Tibial nerve (tissue), 4 donors: Measurements from ENCODE around the gene KRTAP5-5. TPM values are rescaled to one million over a fixed set of nuclear protein-coding genes. Genes with fewer than 3 reads are reported as not detected.
"Not testable (repeated sequence)": the region's sequence is repeated elsewhere in the genome, so short reads cannot be mapped to it uniquely, and the experiment has no call there.

Source experiments
- DNase-seq, 2 donors: peaks; one replicate each; pipeline ENCODE4 v3.0.0-alpha.2; 2019; ENCODE audit warnings: low spot score in 2 of 2
- H3K27ac ChIP-seq, 4 donors: fragments of 200-600 bp; sonication (generic) in 3 of 4; one replicate each; pipeline ENCODE4 v1.5.1; 2017 to 2019; ENCODE audit warnings: mild to moderate bottlenecking in 1 of 4
- H3K27me3 ChIP-seq, 2 donors: fragments of 200-600 bp; sonication (generic) in 1 of 2; one replicate each; pipeline versions ENCODE4 v1.5.1 to v1.6.0; 2017 to 2019
- H3K36me3 ChIP-seq, 3 donors: fragments of 200-600 bp; sonication (generic); one replicate each; pipeline ENCODE4 v1.5.1; 2018 to 2019
- H3K4me1 ChIP-seq, 4 donors: fragments of 200-600 bp; sonication (generic) in 3 of 4; one replicate each; pipeline ENCODE4 v1.5.1; 2017 to 2019
- H3K4me3 ChIP-seq, 4 donors: fragments of 200-600 bp; sonication (generic) in 3 of 4; one replicate each; pipeline ENCODE4 v1.5.1; 2017 to 2019; ENCODE audit warnings: mild to moderate bottlenecking in 1 of 4, moderate library complexity in 1 of 4
- H3K9me3 ChIP-seq, 4 donors: fragments of 200-600 bp; sonication (generic) in 3 of 4; one replicate each; pipeline ENCODE4 v1.5.1; 2017 to 2019
- EP300 ChIP-seq, 2 donors: sonication (generic); formaldehyde crosslinking; IDR thresholded peaks; one replicate each; pipeline ENCODE4 v1.6.1; 2017; ENCODE audit warnings: antibody characterized with exemption in 2 of 2, mild to moderate bottlenecking in 1 of 2
- POLR2A ChIP-seq, 2 donors: fragments of 450-650 bp; IDR thresholded peaks; one replicate each; pipeline ENCODE4 v1.6.1; 2017; ENCODE audit warnings: antibody characterized with exemption in 2 of 2, mild to moderate bottlenecking in 2 of 2, moderate library complexity in 2 of 2
- WGBS, 2 donors: methylation state at CpG; one replicate each; pipeline ENCODE4 v1.1.5; 2018; 5-methylcytosine and 5-hydroxymethylcytosine counted together
- total RNA-seq, 4 donors: library from RNA; depleted of rRNA; stranded (reverse); fragments of >200 nt; gene quantifications; one replicate each; pipeline ENCODE4 v1.1.0, GENCODE V29; 2016
- TF ChIP-seq, protein P1 (sequence below), 5 experiments: fragments of 200-600 bp in 3 of 5; fragments of 450-650 bp in 2 of 5; sonication (generic) in 3 of 5; IDR thresholded peaks; one replicate each; pipeline ENCODE4 v1.5.1; 2016 to 2019; ENCODE audit warnings: antibody characterized with exemption in 5 of 5, mild to moderate bottlenecking in 3 of 5, moderate library complexity in 2 of 5

Gene KRTAP5-5
- total RNA-seq, 4 donors from 2014 or later: not detected

DNA sequence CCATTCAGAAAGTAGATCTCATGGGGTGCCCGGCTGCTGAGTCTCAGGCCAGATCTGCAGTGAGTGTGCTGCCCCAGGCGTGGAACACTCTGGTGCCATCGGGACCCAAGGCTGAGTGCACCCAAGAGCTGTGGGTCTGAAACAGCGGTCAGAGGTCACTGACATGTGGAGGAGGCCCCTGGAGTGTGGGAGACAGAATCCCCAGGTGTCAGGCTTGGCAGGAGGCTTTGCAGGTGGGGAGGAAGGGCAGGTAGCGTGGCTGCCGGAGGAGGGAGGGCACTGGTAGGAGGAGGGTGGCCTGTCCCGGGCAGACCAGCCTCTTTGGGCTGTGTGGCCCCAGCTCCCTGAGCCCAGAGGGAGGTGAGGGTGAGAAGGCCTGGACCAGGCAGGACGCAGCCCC is 35.7 kb downstream of the KRTAP5-5 start:
- Histone ChIP-seq H3K27ac (no peak overlapping the region), H3K27me3 (peaks cover 0 to 31% of the 10 kb centered on the region in 2 donors), H3K36me3 (no peaks in the 10 kb centered on the region), H3K4me1 (no peaks in the 10 kb centered on the region), H3K4me3 (no peak overlapping the region), H3K9me3 (no peaks in the 10 kb centered on the region)
- DNase-seq: no peak
- no peak for TF ChIP-seq EP300 (IDR thresholded peaks at IDR 0.05)
- TF ChIP-seq, protein P1, sequence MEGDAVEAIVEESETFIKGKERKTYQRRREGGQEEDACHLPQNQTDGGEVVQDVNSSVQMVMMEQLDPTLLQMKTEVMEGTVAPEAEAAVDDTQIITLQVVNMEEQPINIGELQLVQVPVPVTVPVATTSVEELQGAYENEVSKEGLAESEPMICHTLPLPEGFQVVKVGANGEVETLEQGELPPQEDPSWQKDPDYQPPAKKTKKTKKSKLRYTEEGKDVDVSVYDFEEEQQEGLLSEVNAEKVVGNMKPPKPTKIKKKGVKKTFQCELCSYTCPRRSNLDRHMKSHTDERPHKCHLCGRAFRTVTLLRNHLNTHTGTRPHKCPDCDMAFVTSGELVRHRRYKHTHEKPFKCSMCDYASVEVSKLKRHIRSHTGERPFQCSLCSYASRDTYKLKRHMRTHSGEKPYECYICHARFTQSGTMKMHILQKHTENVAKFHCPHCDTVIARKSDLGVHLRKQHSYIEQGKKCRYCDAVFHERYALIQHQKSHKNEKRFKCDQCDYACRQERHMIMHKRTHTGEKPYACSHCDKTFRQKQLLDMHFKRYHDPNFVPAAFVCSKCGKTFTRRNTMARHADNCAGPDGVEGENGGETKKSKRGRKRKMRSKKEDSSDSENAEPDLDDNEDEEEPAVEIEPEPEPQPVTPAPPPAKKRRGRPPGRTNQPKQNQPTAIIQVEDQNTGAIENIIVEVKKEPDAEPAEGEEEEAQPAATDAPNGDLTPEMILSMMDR (IDR thresholded peaks at IDR 0.05): no peak
- TF ChIP-seq POLR2A (IDR thresholded peaks at IDR 0.05): no peak
- 74 to 77% methylated on average over 4 to 5 of the region's 8 CpGs for WGBS, 2 donors

DNA sequence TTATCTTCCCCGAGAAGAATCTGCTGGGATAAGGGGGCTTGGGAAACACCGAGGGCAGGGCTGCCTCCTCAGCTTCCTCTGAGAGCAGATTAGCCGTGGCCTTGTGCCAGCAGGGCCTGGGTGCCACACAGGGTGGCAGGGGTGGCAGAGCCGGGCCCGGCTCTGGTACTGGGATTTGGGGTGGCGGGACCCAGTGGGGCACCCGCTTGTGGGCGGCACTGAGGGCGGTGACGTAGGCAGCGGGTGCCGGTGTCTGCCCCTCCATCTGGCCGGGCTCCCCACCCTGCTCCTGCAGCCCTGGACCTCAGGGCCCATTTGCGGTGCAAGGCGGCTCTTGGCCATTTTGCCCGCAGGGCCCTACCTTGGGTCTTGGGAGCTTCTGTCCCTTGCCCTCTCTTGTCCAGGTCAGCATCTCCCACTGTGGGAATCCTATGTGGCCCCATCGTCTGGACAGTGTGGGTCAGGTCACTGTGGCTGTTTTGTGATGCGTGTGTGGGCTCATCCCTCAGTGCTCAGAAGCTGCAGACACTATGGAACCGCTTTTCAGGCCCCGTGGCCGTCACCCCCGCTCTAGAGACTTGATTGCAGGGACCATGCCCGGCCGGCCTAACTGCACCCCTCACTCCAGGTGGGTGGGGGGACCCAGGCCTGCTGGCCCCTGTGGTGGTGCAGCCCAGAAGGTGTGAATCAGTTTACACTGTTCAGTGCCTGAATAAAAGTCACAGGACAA is 37.7 kb downstream of the KRTAP5-5 start:
- WGBS, 2 donors: 85 to 87% methylated on average over 18 to 20 of the region's 24 CpGs
- Histone ChIP-seq H3K9me3 (no peaks in the 10 kb centered on the region), H3K36me3 (no peaks in the 10 kb centered on the region), H3K27ac (no peak overlapping the region), H3K4me3 (no peak overlapping the region), H3K27me3 (peaks cover 0 to 31% of the 10 kb centered on the region in 2 donors), H3K4me1 (no peaks in the 10 kb centered on the region)
- TF ChIP-seq, protein P1 (IDR thresholded peaks at IDR 0.05): no peak
- TF ChIP-seq EP300 (IDR thresholded peaks at IDR 0.05) (no peak), POLR2A (IDR thresholded peaks at IDR 0.05) (no peak)
- DNase-seq: no peak

- 34 to 45% methylated on average over 16 of the region's 16 CpGs for WGBS, 2 donors
- DNase-seq: no peak
- TF ChIP-seq POLR2A (IDR thresholded peaks at IDR 0.05): no peak
- no peak for TF ChIP-seq EP300 (IDR thresholded peaks at IDR 0.05)
- TF ChIP-seq, protein P1 (IDR thresholded peaks at IDR 0.05): no peak
- H3K4me3 ChIP-seq: no peak overlapping the region
- H3K9me3 ChIP-seq: no peaks in the 10 kb centered on the region
- no peaks in the 10 kb centered on the region for H3K36me3 ChIP-seq
- peaks cover 0 to 31% of the 10 kb centered on the region in 2 donors for H3K27me3 ChIP-seq
- no peaks in the 10 kb centered on the region for H3K4me1 ChIP-seq
- no peak overlapping the region for H3K27ac ChIP-seq
Observed at GRCh38 chr11:1667906-1668305, 38.3 kb downstream of the KRTAP5-5 start.

DNA sequence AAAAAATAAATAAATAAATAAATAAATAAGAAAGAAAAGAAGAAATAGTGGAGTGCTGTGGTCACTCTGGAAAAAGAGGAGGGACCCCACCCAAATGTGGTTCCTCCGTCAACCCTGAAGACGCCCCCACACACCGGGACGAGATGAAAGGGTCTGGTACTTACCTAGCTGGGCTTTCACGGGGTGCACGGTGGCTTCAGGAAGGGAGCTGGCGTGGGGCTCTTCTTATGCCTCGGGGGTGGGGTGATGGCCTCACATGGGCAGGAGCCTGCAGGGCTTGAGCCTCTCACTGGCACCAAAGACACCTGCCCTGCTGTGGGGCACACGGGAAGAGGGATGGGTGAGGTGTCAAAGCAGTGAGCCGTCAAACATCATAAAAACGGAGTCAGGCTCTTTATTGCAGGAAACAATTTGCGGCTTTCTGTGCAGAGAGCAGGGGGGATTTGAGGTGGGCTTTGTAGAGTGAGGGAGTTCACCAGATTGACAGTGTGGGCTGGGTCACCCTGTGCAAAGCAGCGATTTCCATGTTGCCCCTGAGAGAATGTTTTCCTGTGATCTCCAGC is 39.4 kb downstream of the KRTAP5-5 start:
- Histone ChIP-seq H3K4me1 (no peaks in the 10 kb centered on the region), H3K27me3 (peaks cover 0 to 32% of the 10 kb centered on the region in 2 donors), H3K4me3 (no peak overlapping the region), H3K36me3 (no peaks in the 10 kb centered on the region), H3K9me3 (no peaks in the 10 kb centered on the region), H3K27ac (no peak overlapping the region)
- TF ChIP-seq POLR2A (IDR thresholded peaks at IDR 0.05): no peak
- TF ChIP-seq EP300 (IDR thresholded peaks at IDR 0.05): no peak
- TF ChIP-seq, protein P1 (IDR thresholded peaks at IDR 0.05): no peak
- no peak for DNase-seq
- 60% methylated on average over 13 of the region's 13 CpGs for WGBS, 2 donors

- 52 to 58% methylated on average over 19 to 21 of the region's 21 CpGs for WGBS, 2 donors
- Histone ChIP-seq H3K36me3 (no peaks in the 10 kb centered on the region), H3K4me3 (no peak overlapping the region), H3K27me3 (peaks cover 0 to 38% of the 10 kb centered on the region in 2 donors), H3K27ac (no peak overlapping the region), H3K4me1 (no peaks in the 10 kb centered on the region), H3K9me3 (no peaks in the 10 kb centered on the region)
- TF ChIP-seq POLR2A (IDR thresholded peaks at IDR 0.05): no peak
- no peak for TF ChIP-seq EP300 (IDR thresholded peaks at IDR 0.05)
- TF ChIP-seq, protein P1 (IDR thresholded peaks at IDR 0.05): no peak
- DNase-seq: no peak
Observed at GRCh38 chr11:1669546-1670218, 40.1 kb downstream of the KRTAP5-5 start.

DNA sequence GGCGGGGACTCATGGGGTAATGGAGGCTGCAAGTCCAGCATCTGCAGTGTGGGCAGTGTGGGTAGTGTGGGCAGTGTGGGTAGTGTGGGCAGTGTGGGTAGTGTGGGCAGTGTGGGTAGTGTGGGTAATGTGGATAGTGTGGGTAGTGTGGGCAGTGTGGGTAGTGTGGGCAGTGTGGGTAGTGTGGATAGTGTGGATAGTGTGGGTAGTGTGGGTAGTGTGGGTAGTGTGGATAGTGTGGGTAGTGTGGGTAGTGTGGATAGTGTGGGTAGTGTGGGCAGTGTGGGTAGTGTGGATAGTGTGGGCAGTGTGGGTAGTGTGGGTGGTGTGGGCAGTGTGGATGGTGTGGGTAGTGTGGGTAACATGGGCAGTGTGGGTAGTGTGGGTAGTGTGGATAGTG is 40.9 kb downstream of the KRTAP5-5 start:
- not testable (repeated sequence) for DNase-seq

More for the DNA sequence above, 40.9 kb downstream of the KRTAP5-5 start:
- H3K27ac ChIP-seq, H3K4me1 ChIP-seq, H3K9me3 ChIP-seq, H3K4me3 ChIP-seq, H3K36me3 ChIP-seq: not testable (repeated sequence)
- 88 to 95% methylated on average over 1 of the region's 1 CpG for WGBS, 2 donors
- peaks cover 0 to 46% of the 10 kb centered on the region in 2 donors for H3K27me3 ChIP-seq
